ENCODE data around the gene SYNDIG1.

The SYNDIG1 gene

GRCh38 chr20:24585796-24586522 is 116.5 kb downstream of the SYNDIG1 start:
- no peak for DNase-seq (ENCODE audit: low read depth in 2 of 2)

DNA sequence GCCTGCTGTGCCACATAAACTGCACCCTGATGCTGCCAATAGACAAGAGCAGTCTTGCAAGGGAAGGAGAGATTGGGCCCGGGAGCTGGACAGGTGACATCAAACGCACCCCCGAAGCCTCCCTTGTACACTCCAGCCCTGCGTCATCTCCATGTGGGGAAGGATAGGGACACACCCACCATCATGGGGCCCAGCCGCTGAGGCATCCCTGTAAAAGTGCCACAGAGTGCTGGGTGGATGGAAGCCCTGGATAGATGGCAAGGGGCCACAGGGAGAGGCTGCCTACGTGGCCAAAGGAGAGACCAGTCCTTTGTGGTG is 117.1 kb downstream of the SYNDIG1 start:
- no peak for DNase-seq (ENCODE audit: low read depth in 2 of 2)

- DNase-seq (ENCODE audit: low read depth in 2 of 2) = no peak
Observed at GRCh38 chr20:24587384-24588046, 118.1 kb downstream of the SYNDIG1 start.

- DNase-seq (ENCODE audit: low read depth in 2 of 2) = no peak
Observed at GRCh38 chr20:24588047-24588635, 118.7 kb downstream of the SYNDIG1 start.

- DNase-seq (ENCODE audit: low read depth in 2 of 2) = no peak
Observed at GRCh38 chr20:24588725-24589340, 119.4 kb downstream of the SYNDIG1 start.

DNA sequence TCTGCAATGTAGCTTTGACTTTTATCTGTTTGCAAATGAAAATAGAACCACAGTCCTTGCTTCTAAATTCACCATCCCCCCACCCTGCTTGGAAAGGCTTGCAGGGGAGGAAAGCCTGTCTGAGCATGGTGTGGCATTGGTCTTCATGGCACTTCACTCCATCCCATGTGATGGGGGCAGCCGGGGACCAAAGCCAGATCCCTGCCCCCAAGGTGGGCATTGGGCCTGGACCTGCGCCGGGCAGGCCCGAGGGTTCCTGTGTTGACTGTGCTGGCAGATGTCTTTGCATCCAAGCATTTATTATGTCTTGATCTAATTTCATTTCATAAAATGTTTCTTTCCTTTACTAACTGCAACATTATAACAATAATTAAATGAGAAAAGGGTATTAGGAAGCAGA is 120.0 kb downstream of the SYNDIG1 start:
- no peak for DNase-seq (ENCODE audit: low read depth in 2 of 2)

- DNase-seq (ENCODE audit: low read depth in 2 of 2) = no peak
Observed at GRCh38 chr20:24589815-24590177, 120.4 kb downstream of the SYNDIG1 start.

GRCh38 chr20:24590178-24590982 is 121.0 kb downstream of the SYNDIG1 start:
- DNase-seq (ENCODE audit: low read depth in 2 of 2) = no peak

- no peak for DNase-seq (ENCODE audit: low read depth in 2 of 2)
Observed at GRCh38 chr20:24597051-24597450, 127.6 kb downstream of the SYNDIG1 start.

DNA sequence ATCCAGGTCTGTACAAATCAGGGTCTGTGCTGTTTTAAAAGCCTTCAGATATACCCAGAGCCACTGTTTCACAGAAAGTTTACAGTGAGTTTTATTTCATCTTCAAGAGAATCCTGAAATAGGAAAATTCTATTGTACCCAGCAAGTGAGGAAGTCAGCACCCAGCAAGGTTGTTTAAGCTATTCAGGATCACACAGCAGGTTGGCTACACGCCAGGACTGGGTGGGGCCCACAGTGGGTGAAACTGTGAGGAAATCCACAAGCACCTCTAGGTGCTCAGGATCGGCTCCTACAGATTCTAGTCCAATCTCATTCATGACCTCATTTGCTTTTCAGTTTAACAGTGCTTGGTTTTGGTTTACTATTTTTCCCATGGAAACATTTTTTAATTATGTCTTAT is 128.9 kb downstream of the SYNDIG1 start:
- DNase-seq (ENCODE audit: low read depth in 2 of 2) = no peak

- DNase-seq (ENCODE audit: low read depth in 2 of 2) = no peak
Observed at GRCh38 chr20:24598996-24599395, 129.6 kb downstream of the SYNDIG1 start.

GRCh38 chr20:24600012-24600411 is 130.6 kb downstream of the SYNDIG1 start:
- DNase-seq (ENCODE audit: low read depth in 2 of 2) = no peak

DNA sequence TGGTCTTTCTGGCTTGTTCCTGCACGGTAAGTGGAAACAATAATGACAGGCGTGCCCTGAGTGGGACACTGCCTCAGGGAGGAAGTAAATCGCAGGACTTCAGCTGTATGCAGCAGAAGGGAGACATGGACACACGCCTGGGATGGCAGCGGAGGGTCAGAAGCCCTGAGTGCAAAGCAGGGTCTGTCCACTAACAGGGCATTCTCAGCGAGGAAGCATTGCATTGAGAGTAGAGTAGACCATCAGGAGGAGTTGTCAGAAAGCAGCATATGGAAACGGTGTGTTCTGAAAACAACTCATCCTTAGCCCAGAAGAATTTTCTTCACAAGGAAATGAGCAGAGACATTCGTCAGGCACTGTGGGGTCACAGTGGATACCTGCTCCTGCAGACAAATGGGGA is 134.0 kb downstream of the SYNDIG1 start:
- DNase-seq (ENCODE audit: low read depth in 2 of 2) = no peak

- DNase-seq (ENCODE audit: low read depth in 2 of 2) = no peak
Observed at GRCh38 chr20:24604966-24605665, 135.7 kb downstream of the SYNDIG1 start.

- no peak for DNase-seq (ENCODE audit: low read depth in 2 of 2)
Observed at GRCh38 chr20:24605937-24606455, 136.6 kb downstream of the SYNDIG1 start.

GRCh38 chr20:24607402-24607801 is 138.0 kb downstream of the SYNDIG1 start:
- no peak for DNase-seq (ENCODE audit: low read depth in 2 of 2)

DNA sequence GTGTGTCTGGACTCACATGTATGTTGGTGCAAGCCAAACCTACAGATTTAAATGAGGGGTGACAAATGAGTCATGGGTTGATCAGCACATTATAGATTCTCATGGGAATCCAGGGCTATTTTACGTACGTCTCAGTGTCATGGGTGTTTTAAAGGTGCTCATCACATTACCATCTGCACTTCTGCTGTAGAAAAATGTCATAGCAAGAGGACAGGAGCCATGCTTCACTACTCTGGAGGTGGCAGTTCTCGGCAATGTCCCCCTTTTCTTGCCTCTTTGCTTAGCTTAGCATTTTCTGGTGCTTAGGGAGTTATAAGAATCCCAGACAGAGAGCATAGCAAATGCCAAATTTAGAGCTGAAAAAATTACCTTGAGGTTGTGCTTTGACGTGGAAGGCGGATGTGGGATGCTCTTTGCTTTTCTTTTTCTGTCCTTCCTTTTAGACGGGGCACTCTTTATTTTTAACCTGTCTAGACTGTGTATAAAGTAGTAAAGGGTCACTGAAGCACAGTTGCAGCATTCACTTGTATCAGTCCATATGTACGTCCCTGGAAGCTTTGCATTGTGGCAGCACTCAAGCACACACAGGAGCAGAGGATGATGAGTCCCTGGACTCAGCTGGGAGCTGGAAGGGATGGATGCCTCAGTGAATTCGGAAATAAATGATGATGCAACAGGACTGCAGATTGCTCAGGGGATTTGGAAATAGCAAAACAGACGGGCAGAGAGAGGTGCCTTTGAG is 139.7 kb downstream of the SYNDIG1 start:
- DNase-seq (ENCODE audit: low read depth in 2 of 2) = no peak

DNA sequence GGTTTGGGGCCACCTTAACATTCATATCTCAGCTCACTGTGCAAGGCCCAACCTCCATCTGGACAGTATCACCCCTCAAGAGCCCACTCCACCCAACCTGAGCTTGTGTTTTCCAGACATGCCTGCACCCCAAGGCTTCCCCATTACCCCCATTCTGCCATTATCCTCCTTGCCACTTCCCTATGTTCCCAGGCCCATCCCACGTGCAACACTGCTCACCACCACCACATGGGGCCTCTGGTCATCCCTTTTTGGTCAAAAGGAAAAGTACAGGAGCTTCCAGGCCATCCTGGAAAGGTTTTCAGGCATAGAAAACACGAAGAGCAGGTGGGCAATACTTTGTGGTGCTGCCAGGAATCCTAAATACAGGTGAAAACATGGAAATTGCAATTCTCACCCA is 140.3 kb downstream of the SYNDIG1 start:
- DNase-seq (ENCODE audit: low read depth in 2 of 2) = no peak

- DNase-seq (ENCODE audit: low read depth in 2 of 2) = no peak
Observed at GRCh38 chr20:24610341-24611115, 141.1 kb downstream of the SYNDIG1 start.

Data from stimulated activated CD4-positive, alpha-beta T cell treated with anti-CD3 and anti-CD28 coated beads, Interleukin-4, amount 100 ng/mL, for 48 hours (primary cell).